K562 (cell line): ENCODE results near the gene C10orf105. TPM values are rescaled to one million over a fixed set of nuclear protein-coding genes. Genes with fewer than 3 reads are reported as not detected.

Experiments
- ATF4 ChIP-seq: fragments of 450-650 bp; formaldehyde crosslinking; IDR thresholded peaks from 2 replicates; pipeline ENCODE4 v1.4.0; 2022; ENCODE audit warnings: mild to moderate bottlenecking, moderate library complexity
- HEY1 ChIP-seq: fragments of 250-450 bp; sonication (Bioruptor Pico); IDR thresholded peaks from 2 replicates; pipeline ENCODE4 v1.5.0; 2020; ENCODE audit warnings: mild to moderate bottlenecking, moderate library complexity, borderline replicate concordance
- HOMEZ ChIP-seq: fragments of 250-450 bp; sonication (Bioruptor Pico); IDR thresholded peaks from 2 replicates; pipeline ENCODE4 v1.4.0; 2020; ENCODE audit warnings: mild to moderate bottlenecking, moderate library complexity
- HOXB6 ChIP-seq: fragments of 250-450 bp; sonication (Bioruptor Pico); IDR thresholded peaks from 2 replicates; pipeline ENCODE4 v1.5.1; 2022; ENCODE audit warnings: mild to moderate bottlenecking, borderline replicate concordance
- L3MBTL2 ChIP-seq: fragments of 450-650 bp; IDR thresholded peaks from 2 replicates; pipeline ENCODE4 v1.6.1; 2016; ENCODE audit warnings: mild to moderate bottlenecking, moderate library complexity
- MAX ChIP-seq: sonication (generic); formaldehyde crosslinking; IDR thresholded peaks from 2 replicates; pipeline ENCODE4 v1.9.0; 2022; ENCODE audit warnings: mild to moderate bottlenecking, missing genetic modification reagents
- NR2F6 ChIP-seq: fragments of 450-650 bp; formaldehyde crosslinking; IDR thresholded peaks from 2 replicates; pipeline ENCODE4 v1.4.0; 2020; ENCODE audit warnings: mild to moderate bottlenecking
- PHF21A ChIP-seq: fragments of 450-650 bp; IDR thresholded peaks from 2 replicates; pipeline ENCODE4 v1.6.1; 2017; ENCODE audit warnings: low read depth, borderline replicate concordance
- SMARCA4 ChIP-seq: fragments of 450-650 bp; IDR thresholded peaks from 2 replicates; pipeline ENCODE4 v1.6.1; 2016
- SRSF1 ChIP-seq: fragments of 200-400 bp; formaldehyde crosslinking; IDR thresholded peaks from 2 replicates; pipeline ENCODE4 v1.6.1; 2017; ENCODE audit warnings: mild to moderate bottlenecking, low read depth, low read length, moderate library complexity
- ZNF232 ChIP-seq: sonication (generic); formaldehyde crosslinking; IDR thresholded peaks from 2 replicates; pipeline ENCODE4 v1.8.0; 2022; ENCODE audit warnings: mild to moderate bottlenecking, missing genetic modification reagents
- ZNF449 ChIP-seq: fragments of 250-450 bp; sonication (Bioruptor Pico); IDR thresholded peaks from 2 replicates; pipeline ENCODE4 v1.8.0; 2022; ENCODE audit warnings: moderate library complexity, mild to moderate bottlenecking, inconsistent platforms
- ZNF586 ChIP-seq: fragments of 450-650 bp; formaldehyde crosslinking; conservative IDR thresholded peaks from 2 replicates; pipeline ENCODE4 v1.4.0; 2020; ENCODE audit warnings: mild to moderate bottlenecking, moderate library complexity
- ZNF592 ChIP-seq: fragments of 450-650 bp; IDR thresholded peaks from 2 replicates; pipeline ENCODE4 v1.6.1; 2017; ENCODE audit warnings: antibody characterized with exemption, mild to moderate bottlenecking
- ZNF639 ChIP-seq, 2 experiments: fragments of 200-800 bp in 1 of 2; sonication (Bioruptor generic) in 1 of 2; sonication (generic) in 1 of 2; formaldehyde crosslinking in 1 of 2; IDR thresholded peaks in 1 of 2; conservative IDR thresholded peaks in 1 of 2; 2 replicates each; pipeline versions ENCODE4 v1.5.0 to v1.6.1; 2016 to 2020; ENCODE audit warnings: missing compliant biosample characterization in 1 of 2, missing genetic modification characterization in 1 of 2, missing genetic modification reagents in 1 of 2
- ZNF717 ChIP-seq: fragments of 250-450 bp; sonication (Bioruptor Pico); IDR thresholded peaks from 2 replicates; pipeline ENCODE4 v1.5.0; 2021
- polyA plus RNA-seq, 8 experiments: library from polyadenylated mRNA; depleted of rRNA in 4 of 8; stranded (reverse) in 5 of 8; unstranded in 3 of 8; fragments of >200 nt; fragmentation: Nextera tagmentation in 2 of 8; fragmentation: Illumina TruSeq in 1 of 8; extraction: Ambion mirVana in 2 of 8; extraction: Trizol in 1 of 8; gene quantifications; 2 replicates each; pipeline versions ENCODE4 v1.2.1 to v1.2.3, GENCODE V29; 2011 to 2014; ENCODE audit warnings: inconsistent platforms in 1 of 8, missing spikeins in 1 of 8
- total RNA-seq, 7 experiments: library from RNA; depleted of rRNA in 6 of 7; stranded (reverse); fragments of >200 nt in 6 of 7; fragmentation: Illumina TruSeq in 2 of 7; extraction: Trizol in 2 of 7; gene quantifications; 2 replicates each; pipeline versions ENCODE4 v1.2.1 to v1.2.3, GENCODE V29; 2011 to 2021; ENCODE audit warnings: low replicate concordance in 1 of 7

Gene C10orf105
- total and polyA plus RNA-seq, 9 of the 15 experiments (the other 6 are each of a cell fraction or from before 2014, with no cell fraction given), result 0.03 to 0.25 (median 0.04) TPM; not detected in 3

- TF ChIP-seq ZNF639 (CRISPR knock-in tag; conservative IDR thresholded peaks at IDR 0.05 in 1 of 2, IDR thresholded peaks at IDR 0.05 in 1 of 2) (peak in 1 of 2 experiments; percentile 23; a peak in 2 of 4 replicates), ZNF586 (CRISPR knock-in tag) (no peak), MAX (peak; percentile 54; the same call in 1 of the 2 replicates), ZNF717 (CRISPR knock-in tag) (no peak), HOXB6 (CRISPR knock-in tag) (0 out of 2 replicates have a peak, but pooled peaks have one; percentile 7), ZNF592 (peak; percentile 63), HOMEZ (CRISPR knock-in tag) (0 out of 2 replicates have a peak, but pooled peaks have one; percentile 62), NR2F6 (CRISPR knock-in tag) (no peak), ZNF232 (CRISPR knock-in tag) (no peak), SMARCA4 (no peak), ZNF449 (CRISPR knock-in tag) (peak; percentile 72; the same call in 1 of the 2 replicates), HEY1 (CRISPR knock-in tag) (no peak), PHF21A (no peak), L3MBTL2 (peak; percentile 72), ATF4 (CRISPR knock-in tag) (peak; percentile 58; the same call in 1 of the 2 replicates), SRSF1 (no peak)
Measured at GRCh38 chr10:71747551-71748523, 28.3 kb upstream of the C10orf105 start (continued).
